CD4-positive, alpha-beta T cell (primary cell): ENCODE data around the gene PI4K2A. TPM values are rescaled to one million over a fixed set of nuclear protein-coding genes. Genes with fewer than 3 reads are reported as not detected.

Source experiments
- ATAC-seq: fragments of 200-7000 bp; cut with Tn5 transposase; one replicate; pipeline ENCODE4 v1.10.0; 2022; ENCODE audit warnings: mild to moderate bottlenecking; ENCODE audit not compliant: poor library complexity
- CTCF ChIA-PET: fragments of 350-600 bp; sonication (Branson Sonifier 250); formaldehyde crosslinking; loops from one replicate; lab custom pipeline; 2021; ENCODE audit warnings: antibody characterized with exemption, inconsistent platforms; lab: Charles Lee
- POLR2A ChIA-PET: fragments of 350-600 bp; sonication (Branson Sonifier 250); formaldehyde crosslinking; loops from one replicate; lab custom pipeline; 2021; ENCODE audit warnings: antibody characterized with exemption, inconsistent platforms; lab: Charles Lee
- DNase-seq, 14 experiments: peaks; one replicate each; pipeline ENCODE4 v3.0.0-alpha.2; 2013 to 2020; ENCODE audit warnings: mixed read lengths in 2 of 14
- H3K27ac ChIP-seq, 2 donors: one replicate each; pipeline versions ENCODE4 v1.5.1 to v1.7.0; 2013; ENCODE audit warnings: low read length in 2 of 2, low read depth in 1 of 2, mild to moderate bottlenecking in 1 of 2
- H3K27me3 ChIP-seq, 2 experiments: 1 replicate in 1 of 2; 2 replicates in 1 of 2; pipeline versions ENCODE4 v1.6.1 to v1.7.0; 2013; ENCODE audit warnings: low read length in 2 of 2, control low read depth in 1 of 2, mild to moderate bottlenecking in 1 of 2, moderate library complexity in 1 of 2; ENCODE audit not compliant: insufficient read depth in 2 of 2, control insufficient read depth in 1 of 2
- H3K36me3 ChIP-seq: one replicate; pipeline ENCODE4 v1.6.1; 2013; ENCODE audit warnings: low read length, control low read depth; ENCODE audit not compliant: insufficient read depth
- H3K4me1 ChIP-seq: one replicate; pipeline ENCODE4 v1.6.1; 2013; ENCODE audit warnings: low read length, control low read depth; ENCODE audit not compliant: insufficient read depth
- H3K4me3 ChIP-seq: one replicate; pipeline ENCODE4 v1.5.1; 2013; ENCODE audit warnings: mild to moderate bottlenecking, low read length, moderate library complexity
- H3K9me3 ChIP-seq, 2 experiments: 1 replicate in 1 of 2; 2 replicates in 1 of 2; pipeline versions ENCODE4 v1.6.1 to v1.7.0; 2013; ENCODE audit warnings: low read length in 2 of 2, mild to moderate bottlenecking in 2 of 2, control low read depth in 1 of 2, moderate library complexity in 1 of 2; ENCODE audit not compliant: control insufficient read depth in 1 of 2, insufficient read depth in 1 of 2
- H3K27ac Mint-ChIP-seq: one replicate; pipeline ENCODE4 v1.8.0; 2020; ENCODE audit warnings: mixed read lengths
- H3K27me3 Mint-ChIP-seq: one replicate; pipeline ENCODE4 v1.8.0; 2021; ENCODE audit warnings: mixed read lengths
- H3K36me3 Mint-ChIP-seq: one replicate; pipeline ENCODE4 v1.8.0; 2021; ENCODE audit warnings: low read depth, mixed read lengths
- H3K4me1 Mint-ChIP-seq: one replicate; pipeline ENCODE4 v1.8.0; 2021; ENCODE audit warnings: low read depth, mixed read lengths
- H3K4me3 Mint-ChIP-seq: one replicate; pipeline ENCODE4 v1.8.0; 2020; ENCODE audit warnings: mild to moderate bottlenecking, mixed read lengths
- H3K9me3 Mint-ChIP-seq: one replicate; pipeline ENCODE4 v1.8.0; 2020; ENCODE audit warnings: mixed read lengths
- intact Hi-C, 2 experiments: fragments of 100-400 bp; cut with DNase I in 1 of 2; cut with micrococcal nuclease in 1 of 2; formaldehyde crosslinking; loops; one replicate each; pipeline versions ENCODE4 v1.15.1 to v1.9.0; 2023 to 2025; cut with DNase I, micrococcal nuclease
- total RNA-seq, 174 experiments: library from RNA in 2 of 174; stranded (reverse) in 2 of 174; gene quantifications; one replicate each; pipeline ENCODE4 v1.2.3 and lab custom pipeline; 2021 to 2026
- TF ChIP-seq, protein P1 (sequence below): fragments of 200-600 bp; IDR thresholded peaks from one replicate; pipeline ENCODE4 v1.8.0; 2022; ENCODE audit warnings: antibody characterized with exemption, mild to moderate bottlenecking

The PI4K2A gene
- total RNA-seq, 2 experiments from 2014 or later, result 26.3 to 27.2 TPM

GRCh38 chr10:97701438-97702069, 61.1 kb downstream of the PI4K2A start:
- Histone ChIP-seq H3K9me3 (no peaks in the 10 kb centered on the region), H3K36me3 (no peaks in the 10 kb centered on the region), H3K27ac (no peak overlapping the region), H3K27me3 (peaks cover 0 to 7% of the 10 kb centered on the region in 2 experiments), H3K4me3 (no peak overlapping the region), H3K4me1 (peaks cover 5% of the 10 kb centered on the region)
- ATAC-seq (peak; percentile 98), DNase-seq (peak in 10 of 14 experiments; percentile 14 to 81 (median 32))
- intact Hi-C loops, result loop anchor here (2.0 to 10.0 kb wide), 2 partner anchors 25 to 343 kb away; no protein-coding TSS in a partner anchor
- Mint-ChIP-seq H3K27ac (no peak overlapping the region), H3K36me3 (no peaks in the 10 kb centered on the region), H3K27me3 (peaks cover 30% of the 10 kb centered on the region), H3K4me3 (no peak overlapping the region), H3K9me3 (no peaks in the 10 kb centered on the region), H3K4me1 (no peaks in the 10 kb centered on the region)
- CTCF ChIA-PET, result interaction anchor here (0.7 to 2.0 kb wide), 18 partner anchors 8 to 168 kb away, joined by 3 to 19 read pairs (median 4); partner anchors contain the start of genes AVPI1, MORN4 and ZFYVE27
- TF ChIP-seq, protein P1, sequence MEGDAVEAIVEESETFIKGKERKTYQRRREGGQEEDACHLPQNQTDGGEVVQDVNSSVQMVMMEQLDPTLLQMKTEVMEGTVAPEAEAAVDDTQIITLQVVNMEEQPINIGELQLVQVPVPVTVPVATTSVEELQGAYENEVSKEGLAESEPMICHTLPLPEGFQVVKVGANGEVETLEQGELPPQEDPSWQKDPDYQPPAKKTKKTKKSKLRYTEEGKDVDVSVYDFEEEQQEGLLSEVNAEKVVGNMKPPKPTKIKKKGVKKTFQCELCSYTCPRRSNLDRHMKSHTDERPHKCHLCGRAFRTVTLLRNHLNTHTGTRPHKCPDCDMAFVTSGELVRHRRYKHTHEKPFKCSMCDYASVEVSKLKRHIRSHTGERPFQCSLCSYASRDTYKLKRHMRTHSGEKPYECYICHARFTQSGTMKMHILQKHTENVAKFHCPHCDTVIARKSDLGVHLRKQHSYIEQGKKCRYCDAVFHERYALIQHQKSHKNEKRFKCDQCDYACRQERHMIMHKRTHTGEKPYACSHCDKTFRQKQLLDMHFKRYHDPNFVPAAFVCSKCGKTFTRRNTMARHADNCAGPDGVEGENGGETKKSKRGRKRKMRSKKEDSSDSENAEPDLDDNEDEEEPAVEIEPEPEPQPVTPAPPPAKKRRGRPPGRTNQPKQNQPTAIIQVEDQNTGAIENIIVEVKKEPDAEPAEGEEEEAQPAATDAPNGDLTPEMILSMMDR, result peak; percentile 70
- POLR2A ChIA-PET, result interaction anchor here (1.6 to 1.8 kb wide), 2 partner anchors 15 to 35 kb away, joined by 6 to 14 read pairs; partner anchors contain the start of genes AVPI1 and ZFYVE27

DNA sequence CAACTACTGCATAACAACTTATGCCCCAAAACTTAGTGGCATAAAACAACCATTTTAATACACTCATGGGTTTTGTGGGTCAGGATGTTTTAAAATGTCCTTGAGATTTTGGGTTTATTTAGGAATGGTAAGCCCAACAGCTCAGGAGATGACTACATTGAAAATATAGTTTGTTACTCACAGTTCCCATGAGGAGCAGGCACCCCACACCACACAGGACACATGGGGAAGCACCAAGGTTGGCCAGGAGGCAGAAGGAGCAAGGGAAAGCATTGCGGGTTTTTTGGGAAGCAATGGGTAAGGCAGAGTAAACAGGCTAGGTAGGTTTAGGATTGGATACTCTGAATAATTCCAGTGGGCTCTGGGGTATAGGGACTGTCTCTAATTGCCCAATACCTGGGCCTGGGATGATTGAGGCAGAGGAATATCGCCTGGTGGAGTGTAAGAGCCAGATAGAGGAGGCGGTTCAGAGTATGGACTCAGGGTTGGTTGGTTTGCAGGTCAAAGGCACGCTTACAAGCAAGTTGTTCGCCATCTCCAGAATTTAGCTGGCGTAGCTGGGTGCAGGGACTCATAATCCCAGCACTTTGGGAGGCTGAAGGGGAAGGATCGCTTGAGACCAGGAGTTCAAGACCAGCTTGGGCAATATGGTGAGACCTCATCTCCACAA, 63.1 kb downstream of the PI4K2A start:
- Mint-ChIP-seq H3K9me3 (no peaks in the 10 kb centered on the region), H3K27ac (no peak overlapping the region), H3K4me3 (no peak overlapping the region), H3K27me3 (peaks cover 39% of the 10 kb centered on the region), H3K4me1 (no peaks in the 10 kb centered on the region), H3K36me3 (no peaks in the 10 kb centered on the region)
- Histone ChIP-seq H3K27me3 (peaks cover 0 to 7% of the 10 kb centered on the region in 2 experiments), H3K36me3 (no peaks in the 10 kb centered on the region), H3K4me3 (no peak overlapping the region), H3K4me1 (peaks cover 5% of the 10 kb centered on the region), H3K9me3 (no peaks in the 10 kb centered on the region), H3K27ac (no peak overlapping the region)
- no peak for ATAC-seq
- no peak for DNase-seq
- POLR2A ChIA-PET, result no interaction called here
- intact Hi-C loops, result loop anchor here (10.0 kb wide), 1 partner anchor 341 kb away; no protein-coding TSS in a partner anchor
- CTCF ChIA-PET, result interaction anchor here (0.9 kb wide), 1 partner anchor 28 kb away, joined by 3 read pairs; no protein-coding TSS in a partner anchor
- TF ChIP-seq, protein P1, result no peak

DNA sequence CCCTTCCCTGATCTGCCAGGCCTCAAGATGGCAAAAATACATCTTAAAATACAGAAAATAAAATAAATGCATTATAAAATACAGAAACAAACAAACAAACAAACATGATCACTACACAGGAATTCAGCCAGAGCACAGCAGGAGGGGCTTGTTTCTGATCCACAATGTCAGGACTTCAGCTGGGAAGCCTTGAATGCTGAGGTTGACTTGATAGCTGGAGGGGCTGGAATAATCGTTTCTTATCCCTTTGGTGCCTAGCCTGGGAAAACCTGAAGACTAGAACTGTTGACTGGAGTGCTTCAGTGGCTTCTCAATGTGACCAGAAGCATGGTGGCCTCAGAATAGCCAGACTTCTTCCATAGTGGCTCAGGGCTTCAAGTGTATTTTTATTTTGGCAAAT, 63.9 kb downstream of the PI4K2A start:
- CTCF ChIA-PET, result interaction anchor here (0.6 kb wide), 1 partner anchor 27 kb away, joined by 3 read pairs; no protein-coding TSS in a partner anchor
- DNase-seq (no peak), ATAC-seq (no peak)
- Histone ChIP-seq H3K27me3 (peaks cover 0 to 7% of the 10 kb centered on the region in 2 experiments), H3K4me3 (no peak overlapping the region), H3K4me1 (peaks cover 5% of the 10 kb centered on the region), H3K27ac (no peak overlapping the region), H3K9me3 (no peaks in the 10 kb centered on the region), H3K36me3 (no peaks in the 10 kb centered on the region)
- POLR2A ChIA-PET, result interaction anchor here (1.7 kb wide), 1 partner anchor 17 kb away, joined by 4 read pairs; the partner anchor contains the start of gene AVPI1
- intact Hi-C loops, result loop anchor here (10.0 kb wide), 1 partner anchor 340 kb away; no protein-coding TSS in a partner anchor
- Mint-ChIP-seq H3K27me3 (peaks cover 46% of the 10 kb centered on the region), H3K4me3 (no peak overlapping the region), H3K27ac (no peak overlapping the region), H3K36me3 (no peaks in the 10 kb centered on the region), H3K9me3 (no peaks in the 10 kb centered on the region), H3K4me1 (no peaks in the 10 kb centered on the region)
- TF ChIP-seq, protein P1, result no peak
